ENCODE measurements around the gene REXO1. TPM values are rescaled to one million over a fixed set of nuclear protein-coding genes. Genes with fewer than 3 reads are reported as not detected.

REXO1 gene
- total RNA-seq, 1 experiment from 2014 or later: 43.0 TPM

GRCh38 chr19:1871140-1871597 is 22.9 kb upstream of the REXO1 start:
- H3K36me3 Mint-ChIP-seq (ENCODE audit: insufficient read depth, unreplicated experiment): peaks cover 26% of the 10 kb centered on the region

DNA sequence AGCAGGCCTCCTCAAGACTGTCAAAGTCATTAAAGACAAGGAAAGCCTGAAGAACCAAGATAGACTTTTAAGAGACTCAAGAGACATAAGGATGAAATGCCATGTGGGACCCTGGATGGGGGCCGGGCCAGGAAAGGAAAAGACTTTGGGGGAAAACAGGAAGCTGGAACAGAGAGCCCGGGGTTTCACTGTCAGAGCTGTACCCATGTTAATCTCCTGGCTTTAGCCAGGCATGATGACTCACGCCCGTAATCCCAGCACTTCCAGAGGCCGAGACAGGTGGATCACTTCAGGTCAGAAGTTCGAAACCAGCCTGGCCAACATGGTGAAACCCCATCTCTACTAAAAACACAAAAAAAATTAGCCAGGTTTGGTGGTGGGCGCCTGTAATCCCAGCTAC is 20.7 kb upstream of the REXO1 start:
- no peak for DNase-seq
- H3K36me3 Mint-ChIP-seq (ENCODE audit: insufficient read depth, unreplicated experiment): peaks cover 15% of the 10 kb centered on the region
- H3K36me3 ChIP-seq (ENCODE audit: control insufficient read depth, insufficient read depth, low read length): no peaks in the 10 kb centered on the region; the same call in 1 of the 2 replicates
- no peak overlapping the region for H3K4me3 ChIP-seq (ENCODE audit: low read depth, low read length)
- peaks cover 10% of the 10 kb centered on the region for H3K4me1 ChIP-seq
- H3K4me3 Mint-ChIP-seq (ENCODE audit: unreplicated experiment): no peak overlapping the region
- H3K9me3 ChIP-seq: no peaks in the 10 kb centered on the region
- no peaks in the 10 kb centered on the region for H3K27me3 ChIP-seq (replicated peaks; ENCODE audit: control insufficient read depth, insufficient read depth, low read length)
- no peaks in the 10 kb centered on the region for H3K9me3 Mint-ChIP-seq (ENCODE audit: unreplicated experiment)
- POLR2A ChIA-PET: no interaction called here
- TF ChIP-seq, protein P1, sequence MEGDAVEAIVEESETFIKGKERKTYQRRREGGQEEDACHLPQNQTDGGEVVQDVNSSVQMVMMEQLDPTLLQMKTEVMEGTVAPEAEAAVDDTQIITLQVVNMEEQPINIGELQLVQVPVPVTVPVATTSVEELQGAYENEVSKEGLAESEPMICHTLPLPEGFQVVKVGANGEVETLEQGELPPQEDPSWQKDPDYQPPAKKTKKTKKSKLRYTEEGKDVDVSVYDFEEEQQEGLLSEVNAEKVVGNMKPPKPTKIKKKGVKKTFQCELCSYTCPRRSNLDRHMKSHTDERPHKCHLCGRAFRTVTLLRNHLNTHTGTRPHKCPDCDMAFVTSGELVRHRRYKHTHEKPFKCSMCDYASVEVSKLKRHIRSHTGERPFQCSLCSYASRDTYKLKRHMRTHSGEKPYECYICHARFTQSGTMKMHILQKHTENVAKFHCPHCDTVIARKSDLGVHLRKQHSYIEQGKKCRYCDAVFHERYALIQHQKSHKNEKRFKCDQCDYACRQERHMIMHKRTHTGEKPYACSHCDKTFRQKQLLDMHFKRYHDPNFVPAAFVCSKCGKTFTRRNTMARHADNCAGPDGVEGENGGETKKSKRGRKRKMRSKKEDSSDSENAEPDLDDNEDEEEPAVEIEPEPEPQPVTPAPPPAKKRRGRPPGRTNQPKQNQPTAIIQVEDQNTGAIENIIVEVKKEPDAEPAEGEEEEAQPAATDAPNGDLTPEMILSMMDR (IDR thresholded peaks at IDR 0.05; ENCODE audit: insufficient read depth in 1 of 2, low read depth in 1 of 2, low read length in 1 of 2, severe bottlenecking in 1 of 2, unreplicated experiment in 1 of 2): no peak
- intact Hi-C loops (cut with micrococcal nuclease; ENCODE audit: unreplicated experiment): no loop called here
- no peaks in the 10 kb centered on the region for H3K27me3 Mint-ChIP-seq (ENCODE audit: insufficient read depth, unreplicated experiment)
- peaks cover 3% of the 10 kb centered on the region for H3K4me1 Mint-ChIP-seq (ENCODE audit: low read depth, unreplicated experiment)
- no TSS peak for BruUV-seq (replicated peaks)
- no peak overlapping the region for H3K27ac Mint-ChIP-seq (ENCODE audit: unreplicated experiment)
- CTCF ChIA-PET: no interaction called here

More at GRCh38 chr19:1871140-1871597, 22.9 kb upstream of the REXO1 start:
- Mint-ChIP-seq H3K27me3 (ENCODE audit: insufficient read depth, unreplicated experiment) (no peaks in the 10 kb centered on the region), H3K27ac (ENCODE audit: unreplicated experiment) (no peak overlapping the region), H3K4me3 (ENCODE audit: unreplicated experiment) (no peak overlapping the region), H3K4me1 (ENCODE audit: low read depth, unreplicated experiment) (peaks cover 8% of the 10 kb centered on the region), H3K9me3 (ENCODE audit: unreplicated experiment) (no peaks in the 10 kb centered on the region)
- POLR2A ChIA-PET: no interaction called here
- Histone ChIP-seq H3K4me1 (peaks cover 10% of the 10 kb centered on the region), H3K4me3 (ENCODE audit: low read depth, low read length) (no peak overlapping the region), H3K27me3 (replicated peaks; ENCODE audit: control insufficient read depth, insufficient read depth, low read length) (no peaks in the 10 kb centered on the region), H3K9me3 (no peaks in the 10 kb centered on the region), H3K36me3 (ENCODE audit: control insufficient read depth, insufficient read depth, low read length) (no peaks in the 10 kb centered on the region; the same call in 1 of the 2 replicates)
- TF ChIP-seq, protein P1 (IDR thresholded peaks at IDR 0.05; ENCODE audit: insufficient read depth in 1 of 2, low read depth in 1 of 2, low read length in 1 of 2, severe bottlenecking in 1 of 2, unreplicated experiment in 1 of 2): no peak
- DNase-seq: no peak
- CTCF ChIA-PET: no interaction called here
- no TSS peak for BruUV-seq (replicated peaks)
- intact Hi-C loops (cut with micrococcal nuclease; ENCODE audit: unreplicated experiment): no loop called here

DNA sequence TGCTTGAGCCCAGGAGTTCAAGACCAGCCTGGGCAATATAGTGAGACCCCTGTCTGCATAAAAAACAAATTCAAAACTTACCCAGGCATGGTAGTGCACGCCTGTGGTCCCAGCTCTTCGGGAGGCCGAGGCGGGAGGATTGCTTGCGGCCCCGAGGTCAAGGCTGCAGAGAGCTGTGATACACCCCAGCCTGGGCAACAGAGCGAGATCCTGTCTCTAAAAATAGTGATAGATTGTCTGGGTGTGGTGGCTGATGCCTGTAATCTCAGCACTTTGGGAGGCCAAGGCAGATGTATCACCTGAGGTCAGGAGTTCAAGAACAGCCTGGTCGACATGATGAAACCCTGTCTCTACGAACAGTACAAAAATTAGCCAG is 19.1 kb upstream of the REXO1 start:
- TF ChIP-seq, protein P1 (IDR thresholded peaks at IDR 0.05; ENCODE audit: insufficient read depth in 1 of 2, low read depth in 1 of 2, low read length in 1 of 2, severe bottlenecking in 1 of 2, unreplicated experiment in 1 of 2): no peak

More for the DNA sequence above, 19.1 kb upstream of the REXO1 start:
- Mint-ChIP-seq H3K4me1 (ENCODE audit: low read depth, unreplicated experiment) (no peaks in the 10 kb centered on the region), H3K27ac (ENCODE audit: unreplicated experiment) (no peak overlapping the region), H3K27me3 (ENCODE audit: insufficient read depth, unreplicated experiment) (no peaks in the 10 kb centered on the region), H3K36me3 (ENCODE audit: insufficient read depth, unreplicated experiment) (peaks cover 10% of the 10 kb centered on the region), H3K4me3 (ENCODE audit: unreplicated experiment) (no peak overlapping the region), H3K9me3 (ENCODE audit: unreplicated experiment) (no peaks in the 10 kb centered on the region)
- no peaks in the 10 kb centered on the region for H3K9me3 ChIP-seq
- intact Hi-C loops (cut with micrococcal nuclease; ENCODE audit: unreplicated experiment): no loop called here
- H3K4me3 ChIP-seq (ENCODE audit: low read depth, low read length): no peak overlapping the region
- no TSS peak for BruUV-seq (replicated peaks)
- no peaks in the 10 kb centered on the region for H3K27me3 ChIP-seq (replicated peaks; ENCODE audit: control insufficient read depth, insufficient read depth, low read length)
- peaks cover 5% of the 10 kb centered on the region; the same call in 1 of the 2 replicates for H3K4me1 ChIP-seq
- ChIA-PET CTCF (no interaction called here), POLR2A (no interaction called here)
- DNase-seq: no peak
- H3K36me3 ChIP-seq (ENCODE audit: control insufficient read depth, insufficient read depth, low read length): no peaks in the 10 kb centered on the region; the same call in 1 of the 2 replicates
